Measurements from ENCODE around the gene DMXL2. TPM values are rescaled to one million over a fixed set of nuclear protein-coding genes. Genes with fewer than 3 reads are reported as not detected.

DMXL2 gene
- total RNA-seq, 1 donor from 2014 or later = 7.1 TPM

- DNase-seq (ENCODE audit: missing footprints) (no peak), ATAC-seq (no peak)
- intact Hi-C loops (cut with DNase I) = no loop called here
Observed at GRCh38 chr15:51401051-51401780, 221.4 kb downstream of the DMXL2 start.

- intact Hi-C loops (cut with DNase I) = no loop called here
- ATAC-seq = no peak
- no peak for DNase-seq (ENCODE audit: missing footprints)
Observed at GRCh38 chr15:51398626-51399025, 223.9 kb downstream of the DMXL2 start.

Other genes with a start within 250 kb of the DMXL2 start
- not detected for gene SCG3, start 58.7 kb upstream of the DMXL2 start, total RNA-seq
- gene LYSMD2, start 114.9 kb upstream of the DMXL2 start, total RNA-seq = 4.8 TPM
- gene TMOD2, start 128.8 kb upstream of the DMXL2 start, total RNA-seq = 9.5 TPM
- 19.2 TPM for gene TMOD3, start 206.9 kb upstream of the DMXL2 start, total RNA-seq

Measured in Right ventricle myocardium inferior (tissue), 1 donor.